Activated T-helper 1 cell treated with anti-CD3 and anti-CD28 coated beads, Interleukin-2, amount 50 U/mL, for 16 hours (primary cell): Measurements from ENCODE around the gene HNRNPLL.
A peak's percentile ranks its signal among the peaks of the same experiment; 100 is the strongest.
"Not testable (repeated sequence)": the region's sequence is repeated elsewhere in the genome, so short reads cannot be mapped to it uniquely, and the experiment has no call there.

Experiments
- DNase-seq, 2 donors: peaks; one replicate each; pipeline ENCODE4 v3.0.0-alpha.2; 2020; ENCODE audit warnings: low read depth in 1 of 2, low spot score in 1 of 2

HNRNPLL gene

DNA sequence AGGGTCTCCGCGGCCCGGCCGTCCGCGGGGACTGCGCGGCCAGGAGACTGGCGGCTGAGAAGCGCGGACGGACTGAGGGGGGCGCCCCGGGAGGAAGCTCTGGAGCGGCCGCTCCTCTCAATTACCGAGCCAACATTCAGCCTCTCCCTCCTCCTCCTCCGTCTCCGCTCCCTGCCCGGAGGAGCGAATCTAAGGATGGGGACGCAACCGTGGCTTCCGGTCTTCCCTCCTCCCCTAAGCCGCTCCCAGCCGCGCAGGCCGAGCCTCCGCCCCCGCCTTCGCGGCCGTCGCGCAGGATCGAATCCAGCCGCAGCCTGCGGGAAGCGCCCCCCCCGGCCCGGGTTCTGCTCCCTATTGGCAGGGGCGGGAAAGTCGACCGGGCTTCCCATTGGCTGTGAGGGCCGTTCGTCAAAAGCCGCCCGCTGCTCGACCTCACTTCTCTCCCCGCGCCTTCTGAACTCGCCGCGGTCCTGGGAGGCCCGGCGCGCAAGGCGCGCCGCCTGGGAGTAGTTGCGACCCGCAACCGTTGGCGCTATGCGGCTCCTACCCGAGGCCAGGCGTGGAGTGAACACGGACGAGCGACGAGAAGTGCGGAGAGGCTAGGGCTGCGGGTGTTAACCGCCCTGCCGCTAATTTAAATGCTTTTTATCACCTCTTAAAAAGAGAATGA is at the start of gene HNRNPLL:
Gene HNRNPLL, minus strand, starts transcription at position 197 of the 670 bp plus-strand sequence. CDS start 302 bp downstream, outside the sequence.
- peak; percentile 90 to 91 for DNase-seq

DNA sequence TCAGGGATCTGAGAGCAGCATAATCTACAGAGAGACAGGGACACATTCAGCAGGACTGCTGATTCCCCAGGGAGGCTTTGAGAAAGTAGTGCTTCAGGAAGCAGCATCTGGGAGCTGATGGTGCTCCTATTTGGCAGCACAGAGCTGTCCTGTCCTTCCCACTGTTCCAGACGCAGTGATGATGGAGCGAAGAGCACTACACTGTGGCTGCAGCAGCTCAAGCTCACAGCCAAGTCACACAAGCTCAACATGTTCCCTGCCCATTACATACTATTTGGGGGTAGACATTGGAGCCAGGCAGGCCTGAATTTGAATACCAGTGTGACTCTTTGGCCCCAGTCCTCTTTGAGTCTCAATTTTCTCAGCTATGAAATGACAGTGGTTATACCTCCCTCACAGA is 48.0 kb upstream of the HNRNPLL start:
- DNase-seq, result no peak

DNA sequence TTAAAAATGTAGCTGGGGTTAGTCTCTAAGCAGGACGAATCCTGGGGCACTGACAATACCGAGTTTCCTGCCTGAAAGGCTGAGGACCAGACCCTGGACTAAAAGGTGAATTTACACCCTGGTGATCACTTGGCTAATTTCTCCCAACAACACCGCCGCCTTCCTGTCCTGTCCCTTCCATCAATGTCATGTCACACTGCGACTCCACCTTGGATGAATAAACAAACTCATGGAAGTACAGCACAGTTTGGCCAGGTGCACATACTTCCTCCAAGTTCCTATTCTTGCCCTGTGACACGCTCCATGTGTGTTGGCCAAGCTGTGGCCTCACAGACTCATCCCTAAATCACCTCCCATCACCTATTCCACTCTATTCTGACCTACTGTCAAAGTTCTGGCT is 47.3 kb upstream of the HNRNPLL start:
- no peak for DNase-seq

DNA sequence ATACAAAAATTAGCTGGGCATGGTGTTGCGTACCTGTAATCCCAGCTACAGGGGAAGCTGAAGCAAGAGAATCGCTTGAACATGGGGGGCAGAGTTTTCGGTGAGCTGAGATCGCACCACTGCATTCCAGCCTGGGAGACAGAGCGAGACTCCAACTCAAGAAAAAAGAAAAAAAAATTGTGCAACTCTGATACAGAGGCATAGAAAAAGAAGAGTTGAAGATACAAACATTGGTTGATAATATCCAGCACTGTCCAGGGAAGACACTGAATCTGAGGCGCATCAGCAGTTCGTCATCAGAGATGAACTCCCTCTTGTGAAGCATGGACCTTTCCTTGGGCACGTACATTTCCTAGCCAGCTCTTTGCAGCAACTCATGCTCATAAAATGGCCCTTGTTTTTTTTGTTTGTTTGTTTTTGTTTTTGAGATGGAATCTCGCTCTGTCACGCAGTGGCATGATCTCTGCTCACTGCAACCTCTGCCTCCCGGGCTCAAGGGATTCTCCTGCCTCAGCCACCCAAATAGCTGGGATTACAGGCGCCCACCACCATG is 46.5 kb upstream of the HNRNPLL start:
- DNase-seq, result no peak

DNA sequence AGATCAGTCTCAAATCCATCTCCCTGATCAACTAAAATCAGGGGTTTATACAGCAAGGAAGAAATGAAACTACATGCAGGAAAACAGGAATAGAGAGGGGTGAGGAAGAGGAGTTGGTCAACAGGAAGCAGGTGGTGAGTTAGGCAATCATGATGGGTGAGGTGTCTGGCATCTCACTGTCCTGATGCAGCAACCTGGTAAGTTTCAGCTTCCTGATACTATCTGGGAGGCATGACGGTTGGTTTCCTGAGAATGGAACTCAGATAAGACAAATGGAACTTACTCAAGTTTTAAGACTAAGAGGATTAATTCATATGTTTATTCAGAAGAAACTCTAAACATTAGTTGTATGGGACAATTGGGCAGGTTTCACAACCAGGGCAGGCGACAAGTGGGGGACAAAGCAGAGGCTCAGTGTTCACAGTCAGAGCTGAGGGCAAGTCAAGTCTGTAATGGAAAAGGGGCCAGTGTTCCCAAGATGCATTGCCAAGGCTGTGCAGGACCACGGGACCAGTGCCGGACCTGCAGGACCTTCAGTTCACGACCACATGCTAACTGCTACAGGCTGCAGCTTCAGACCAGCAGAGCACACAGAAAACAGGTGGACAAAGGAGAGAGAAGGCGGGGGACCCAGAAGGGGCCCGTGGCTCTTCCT is 45.5 kb upstream of the HNRNPLL start:
- no peak for DNase-seq

DNA sequence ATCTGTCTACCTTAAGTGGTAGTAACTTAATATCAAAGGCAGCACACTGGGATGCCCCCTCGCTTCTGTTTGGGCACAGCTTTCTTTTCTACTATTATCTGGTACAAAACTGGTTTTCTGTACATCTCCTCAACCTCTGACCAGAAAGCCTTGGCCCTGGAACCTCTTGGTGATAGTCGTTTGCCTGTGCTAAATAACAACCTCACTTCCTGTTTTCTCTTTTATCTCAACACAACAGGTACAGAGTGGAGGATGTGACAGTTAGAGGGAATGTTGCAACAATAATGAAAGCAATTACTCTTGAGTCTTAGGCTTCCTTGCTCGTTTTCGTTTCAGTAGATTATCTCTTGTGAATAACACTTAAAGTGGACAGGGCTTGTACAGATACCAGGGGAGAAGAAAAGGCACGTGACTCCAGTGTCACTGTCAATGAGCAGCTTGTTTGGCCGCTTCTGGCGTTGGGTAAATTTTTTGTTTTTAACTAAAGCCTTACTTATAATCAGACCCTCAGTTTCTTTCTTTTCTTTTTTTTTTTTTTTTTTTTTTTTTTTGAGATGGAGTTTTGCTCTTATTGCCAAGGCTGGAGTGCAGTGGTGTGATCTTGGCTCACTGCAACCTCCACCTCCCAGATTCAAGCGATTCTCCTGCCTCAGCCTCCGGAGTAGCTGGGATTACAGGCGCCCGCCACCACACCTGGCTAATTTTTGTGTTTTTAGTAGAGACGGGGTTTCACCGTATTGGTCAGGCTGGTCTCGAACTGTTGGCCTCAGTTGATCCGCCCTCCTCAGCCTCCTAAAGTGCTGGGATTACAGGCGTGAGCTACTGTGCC is 41.2 kb upstream of the HNRNPLL start:
- not testable (repeated sequence) for DNase-seq

DNA sequence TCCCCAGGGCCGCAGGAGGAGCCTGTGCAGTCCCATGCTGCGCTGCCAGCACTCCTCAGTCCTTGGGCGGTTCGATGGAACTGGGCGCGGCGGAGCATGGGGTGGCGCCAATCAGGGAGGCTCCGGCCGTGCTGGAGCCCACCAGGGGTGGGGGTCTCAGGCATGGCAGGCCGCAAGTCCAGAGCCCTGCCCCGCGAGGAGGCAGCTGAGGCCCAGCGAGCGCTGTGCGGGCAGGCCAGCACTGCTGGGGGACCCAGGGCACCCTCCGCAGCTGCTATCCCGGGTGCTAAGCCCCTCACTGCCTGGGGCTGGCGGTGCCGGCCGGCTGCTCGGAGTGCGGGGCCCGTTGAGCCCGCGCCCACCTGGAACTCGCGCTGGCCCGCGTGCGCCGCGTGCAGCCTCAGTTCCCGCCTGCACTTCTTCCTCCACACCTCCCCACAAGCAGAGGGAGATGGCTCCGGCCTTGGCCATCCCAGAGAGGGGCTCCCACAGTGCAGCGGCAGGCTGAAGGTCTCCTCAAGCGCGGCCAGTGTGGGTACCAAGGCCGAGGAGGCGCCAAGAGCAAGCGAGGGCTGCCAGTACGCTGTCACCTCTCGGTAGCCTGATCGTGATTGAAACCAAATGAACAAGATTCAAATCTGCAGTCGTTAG is 40.4 kb upstream of the HNRNPLL start:
- no peak for DNase-seq

DNA sequence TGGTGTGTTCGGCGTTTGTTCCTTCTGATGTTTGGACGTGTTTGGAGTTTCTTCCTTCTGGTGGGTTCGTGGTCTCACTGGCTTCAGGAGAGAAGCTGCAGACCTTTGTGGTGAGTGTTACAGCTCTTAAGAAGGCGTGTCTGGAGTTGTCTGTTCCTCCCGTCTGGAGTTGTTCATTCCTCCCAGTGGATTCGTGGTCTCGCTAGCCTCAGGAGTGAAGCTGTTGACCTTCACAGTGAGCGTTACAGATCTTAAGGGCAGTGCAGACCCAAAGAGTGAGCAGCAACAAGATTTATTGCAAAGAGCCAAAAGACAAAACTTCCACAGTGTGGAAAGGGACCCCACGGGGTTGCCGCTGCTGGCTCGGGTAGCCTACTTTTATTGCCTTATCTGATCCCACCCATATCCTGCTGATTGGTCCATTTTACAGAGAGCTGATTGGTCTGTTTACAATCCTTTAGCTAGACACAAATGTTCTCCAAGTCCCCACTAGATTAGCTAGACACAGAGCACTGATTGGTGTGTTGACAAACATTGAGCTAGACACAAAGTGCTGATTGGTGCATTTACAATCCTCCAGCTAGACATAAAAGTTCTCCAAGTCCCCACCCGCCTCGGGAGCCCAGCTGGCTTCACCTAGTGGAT is 39.8 kb upstream of the HNRNPLL start:
- DNase-seq, result not testable (repeated sequence)

DNA sequence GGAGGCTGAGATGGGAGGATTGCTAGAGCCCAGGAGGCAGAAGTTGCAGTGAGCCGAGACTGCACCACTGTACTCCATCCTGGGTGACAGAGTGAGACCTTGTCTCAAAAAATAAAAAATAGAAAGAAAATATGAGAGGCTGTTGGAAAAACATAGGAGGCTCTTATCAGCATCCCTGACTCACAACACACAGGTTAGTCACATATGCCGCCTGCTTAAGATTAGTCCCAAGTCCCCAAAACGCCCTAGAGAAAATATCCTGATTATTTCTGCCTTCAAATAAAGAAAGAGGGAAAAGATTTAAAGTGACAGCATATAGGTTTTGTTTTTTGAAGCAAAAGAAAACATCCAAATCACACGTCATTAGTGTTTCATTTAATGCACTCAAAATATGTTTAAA is 33.3 kb upstream of the HNRNPLL start:
- no peak for DNase-seq

DNA sequence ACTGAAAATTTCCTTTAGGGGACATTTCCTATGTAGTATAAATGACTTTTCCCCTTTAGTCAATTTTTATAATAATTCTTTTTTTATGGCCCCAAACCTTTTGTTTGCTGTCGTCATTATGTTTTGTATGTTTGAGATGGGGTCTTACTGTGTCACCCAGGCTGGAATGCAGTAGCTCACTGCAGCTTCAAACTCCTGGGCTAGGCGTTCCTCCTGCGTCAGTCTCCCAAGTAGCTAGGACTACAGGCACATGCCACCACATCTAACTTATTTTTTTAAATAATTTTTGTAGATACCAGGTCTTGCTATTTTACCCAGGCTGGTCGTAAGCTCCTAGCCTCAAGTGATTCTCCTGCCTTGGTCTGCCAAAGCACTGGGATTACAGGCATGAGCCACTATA is 32.4 kb upstream of the HNRNPLL start:
- DNase-seq, result no peak

DNA sequence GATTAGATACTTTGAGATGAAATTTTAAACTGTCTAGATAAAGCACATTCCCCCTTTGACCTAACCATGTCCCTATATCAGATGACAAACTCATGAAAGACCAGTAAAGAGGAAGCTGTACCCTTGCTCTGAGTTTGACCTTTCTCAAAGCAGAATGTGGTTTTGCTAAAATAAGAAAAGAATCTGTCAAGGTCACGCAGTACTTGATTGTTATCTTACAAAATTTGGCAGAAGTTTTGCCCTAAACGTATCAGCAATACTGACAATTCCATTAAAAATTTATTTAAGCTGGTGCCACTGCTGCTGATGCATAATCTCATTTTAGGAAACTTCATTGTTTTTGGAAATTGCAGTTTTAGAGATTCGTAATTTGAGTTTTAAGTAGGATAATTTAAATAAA is 32.0 kb upstream of the HNRNPLL start:
- DNase-seq, result no peak

DNA sequence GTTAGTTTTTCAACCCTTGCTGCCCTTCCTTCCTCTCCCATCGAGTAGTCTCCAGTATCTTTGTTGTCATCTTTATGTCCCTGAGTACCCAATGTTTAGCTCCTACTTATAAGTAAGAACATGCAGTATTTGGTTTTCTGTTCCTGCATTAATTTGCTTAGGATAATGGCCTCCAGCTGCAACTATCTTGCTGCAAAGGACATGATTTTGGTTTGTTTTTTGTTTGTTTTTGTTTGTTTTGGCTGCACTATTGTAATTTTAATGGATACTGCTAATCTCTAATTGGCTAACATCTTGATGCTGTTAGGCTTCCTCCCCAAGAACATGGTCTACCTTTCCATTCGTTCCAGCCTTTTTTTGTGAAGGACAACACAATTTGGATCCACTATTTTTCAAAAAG is 31.2 kb upstream of the HNRNPLL start:
- DNase-seq, result no peak

DNA sequence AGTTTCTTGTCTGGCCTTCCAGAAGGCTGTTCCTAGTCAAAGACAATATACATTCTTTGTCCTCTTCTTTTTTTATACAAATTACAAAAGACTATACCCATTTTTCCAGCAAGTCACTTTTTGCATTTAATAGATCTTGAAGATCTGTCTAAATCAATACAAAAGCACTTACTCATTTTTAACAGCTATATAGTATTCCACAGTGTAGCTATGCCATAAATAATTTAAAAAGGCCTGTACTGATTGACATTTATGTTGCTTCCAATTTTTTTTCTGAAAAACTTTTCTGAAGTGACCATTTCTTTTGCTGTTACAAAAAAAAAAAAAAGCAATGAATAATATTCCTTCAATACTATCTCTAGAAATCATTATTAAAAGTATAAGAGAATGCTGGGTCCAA is 30.3 kb upstream of the HNRNPLL start:
- no peak for DNase-seq

DNA sequence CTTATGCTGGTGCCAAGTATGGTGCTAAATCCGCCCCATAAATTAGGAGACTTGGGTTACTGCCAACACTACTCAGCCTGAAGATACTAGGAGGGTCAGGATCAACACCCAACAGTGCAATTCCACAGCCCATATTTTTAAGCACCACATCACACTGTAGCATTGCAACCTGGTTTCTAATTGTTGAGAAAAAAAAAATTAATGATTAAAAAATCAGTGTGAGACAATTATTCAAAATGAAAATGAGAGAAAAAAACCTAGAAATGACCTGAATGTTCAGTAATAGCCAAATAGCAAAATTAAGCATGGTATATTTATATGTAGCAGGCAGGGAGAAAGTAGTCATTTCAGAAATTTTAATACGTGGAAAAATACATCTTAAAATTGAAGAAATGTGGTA is 29.2 kb upstream of the HNRNPLL start:
- no peak for DNase-seq

DNA sequence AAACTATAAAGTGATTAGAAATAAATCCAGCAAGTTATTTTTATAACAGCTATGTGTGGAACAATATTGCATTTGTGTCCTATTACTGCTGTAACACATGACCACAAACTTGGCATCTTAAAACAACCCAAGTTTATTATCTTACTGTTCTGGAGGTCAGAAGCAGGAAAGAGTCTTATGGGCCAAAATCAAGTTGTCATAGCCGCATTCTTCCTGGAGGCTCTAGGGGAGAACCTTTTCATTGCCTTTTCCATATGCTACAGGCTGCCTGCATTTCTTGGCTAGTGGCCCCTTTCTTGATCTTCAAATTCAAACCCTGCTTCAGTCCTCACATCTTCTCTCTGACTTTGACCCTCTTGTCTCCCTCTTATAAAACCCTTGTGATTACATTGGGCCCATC is 27.0 kb upstream of the HNRNPLL start:
- DNase-seq, result no peak

DNA sequence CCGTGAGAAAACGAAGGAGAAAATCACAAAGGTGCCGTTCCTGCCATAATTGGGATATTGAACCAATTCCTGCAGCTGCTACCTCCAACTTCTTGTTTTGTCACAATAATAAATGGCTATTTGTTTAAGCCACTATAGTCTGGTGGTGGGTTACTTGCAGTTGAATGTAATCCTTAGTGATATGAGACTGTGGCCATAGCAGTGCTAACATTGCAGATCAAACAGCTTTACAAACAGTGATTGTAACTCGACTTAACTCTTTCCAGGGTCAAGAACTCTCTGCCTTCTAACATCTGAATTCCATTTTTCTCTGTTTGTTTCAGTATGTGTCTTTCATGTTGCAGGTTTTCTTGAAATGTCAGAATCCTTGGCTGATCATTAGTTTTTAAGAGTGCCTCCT is 24.7 kb upstream of the HNRNPLL start:
- no peak for DNase-seq

DNA sequence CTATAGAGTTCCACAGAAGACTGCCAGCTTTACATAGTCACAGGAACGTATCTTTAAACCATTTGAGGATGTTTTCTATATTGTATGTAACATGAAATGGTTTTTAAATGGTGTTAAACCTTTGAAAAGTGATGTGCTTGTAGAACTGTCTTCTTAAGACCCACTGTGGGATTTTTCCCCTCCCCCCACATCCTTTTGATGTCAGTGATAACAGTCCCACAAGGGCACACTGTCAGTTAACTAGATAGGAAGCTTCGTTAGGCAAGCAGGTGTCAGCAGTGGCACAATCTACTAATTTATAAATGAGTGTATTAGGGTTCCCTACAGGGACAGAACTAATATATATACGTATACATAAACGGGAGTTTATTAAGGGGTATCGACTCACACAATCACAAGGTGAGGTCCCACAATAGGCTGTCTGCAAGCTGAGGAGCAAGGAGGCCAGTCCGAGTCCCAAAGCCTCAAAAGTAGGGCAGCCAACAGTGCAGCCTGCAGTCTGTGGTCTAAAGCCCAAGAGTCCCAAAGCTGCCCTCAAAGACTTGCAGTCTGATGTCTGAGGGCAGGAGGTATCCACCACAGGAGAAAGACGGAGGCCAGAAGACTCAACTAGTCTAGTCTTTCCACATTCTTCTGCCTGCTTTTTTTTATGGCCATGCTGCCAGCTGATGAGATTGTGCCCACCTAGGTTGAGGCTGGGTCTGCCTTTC is 23.8 kb upstream of the HNRNPLL start:
- DNase-seq, result no peak

DNA sequence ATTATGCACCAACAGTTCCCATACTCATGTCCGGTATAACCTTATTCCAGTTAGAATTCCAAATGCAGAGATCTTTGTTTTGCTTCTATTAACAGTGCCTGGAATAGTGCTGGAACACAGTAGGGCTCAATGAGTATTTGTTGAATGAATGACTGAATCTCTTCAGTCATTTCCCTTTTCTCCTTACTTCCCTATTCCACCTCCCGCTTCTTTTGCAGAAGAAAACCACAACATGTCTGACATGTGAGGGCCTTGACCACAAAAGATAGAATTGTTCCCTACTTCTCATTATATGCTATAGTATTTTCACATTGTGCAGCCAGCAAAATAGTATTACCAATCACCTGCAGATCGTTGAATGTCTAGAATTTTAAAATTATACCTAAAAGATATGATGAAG is 19.5 kb upstream of the HNRNPLL start:
- DNase-seq, result no peak

DNA sequence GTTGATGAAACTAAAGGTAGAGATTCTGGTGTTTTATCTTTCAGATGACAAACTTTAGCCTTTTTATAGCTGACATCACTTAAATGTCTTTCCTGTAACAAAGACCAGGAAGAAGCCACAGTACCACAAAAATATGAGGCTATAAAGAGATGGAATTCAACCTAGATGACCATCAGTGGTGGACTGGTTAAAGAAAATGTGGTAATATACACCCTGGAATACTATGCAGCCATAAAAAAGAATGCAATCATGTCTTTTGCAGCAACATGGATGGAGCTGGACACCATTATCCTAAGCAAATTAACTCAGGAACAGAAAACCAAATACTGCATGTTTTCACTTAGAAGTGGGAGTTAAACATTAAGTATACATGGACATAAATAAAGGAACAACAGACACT is 18.3 kb upstream of the HNRNPLL start:
- DNase-seq, result no peak

DNA sequence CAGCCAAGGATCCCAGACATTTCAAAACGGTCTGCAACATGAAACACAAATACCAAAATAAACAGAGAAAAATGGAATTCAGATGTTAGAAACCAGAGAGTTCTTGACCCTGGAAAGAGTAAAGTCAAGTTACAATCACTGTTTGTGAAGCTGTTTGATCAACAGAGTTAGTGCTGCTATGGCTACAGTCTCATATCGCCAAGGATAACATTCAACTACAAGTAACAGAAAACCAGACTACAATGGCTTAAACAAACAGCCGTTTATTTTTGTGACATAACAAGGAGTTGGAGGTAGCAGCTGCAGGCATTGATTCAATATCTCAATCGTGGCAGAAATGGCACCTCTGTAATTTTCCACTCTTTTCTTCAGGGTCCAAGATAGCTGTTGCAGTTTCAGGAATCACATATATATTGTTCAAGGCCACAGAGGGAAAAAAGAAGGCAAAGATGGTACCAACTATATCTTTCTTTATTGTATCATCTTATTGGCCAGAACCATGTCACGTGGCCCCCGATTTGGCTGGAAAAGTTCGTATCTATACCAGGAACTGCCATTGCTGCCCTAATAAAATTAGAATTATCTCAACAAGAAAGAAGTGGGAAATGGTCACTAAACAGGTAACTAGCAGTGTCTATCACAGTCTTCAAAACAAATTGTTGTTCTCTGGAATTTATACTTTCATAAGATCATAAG is 17.7 kb upstream of the HNRNPLL start:
- DNase-seq, result no peak
